PFSK-1 (cell line): Measurements from ENCODE around the gene C13orf42.

ENCODE experiments used
- FOXP2 ChIP-seq: optimal IDR thresholded peaks from 2 replicates; pipeline ENCODE3; 2011; ENCODE audit warnings: borderline replicate concordance, control low read depth, inconsistent platforms; ENCODE audit not compliant: insufficient read depth; ENCODE audit errors: extremely low read length, extremely low read depth
- POLR2AphosphoS5 ChIP-seq: IDR thresholded peaks from 2 replicates; pipeline ENCODE4 v1.6.1; 2012; ENCODE audit warnings: low read depth, mild to moderate bottlenecking, control low read depth, low read length, moderate library complexity
- REST ChIP-seq, 2 experiments: IDR thresholded peaks; 2 replicates each; pipeline versions ENCODE4 v1.6.1 to v1.8.0; 2011 to 2012; ENCODE audit warnings: low read depth in 2 of 2, low read length in 2 of 2, control low read depth in 1 of 2, inconsistent platforms in 1 of 2, mild to moderate bottlenecking in 1 of 2, moderate library complexity in 1 of 2; ENCODE audit not compliant: insufficient read depth in 1 of 2
- SIN3A ChIP-seq: IDR thresholded peaks from 2 replicates; pipeline ENCODE4 v1.6.1; 2012; ENCODE audit warnings: mild to moderate bottlenecking, low read length, moderate library complexity, borderline replicate concordance; ENCODE audit not compliant: insufficient read depth
- TAF1 ChIP-seq: IDR thresholded peaks from 2 replicates; pipeline ENCODE4 v1.6.1; 2012; ENCODE audit warnings: low read length, control low read depth, borderline replicate concordance; ENCODE audit not compliant: insufficient read depth

The C13orf42 gene

DNA sequence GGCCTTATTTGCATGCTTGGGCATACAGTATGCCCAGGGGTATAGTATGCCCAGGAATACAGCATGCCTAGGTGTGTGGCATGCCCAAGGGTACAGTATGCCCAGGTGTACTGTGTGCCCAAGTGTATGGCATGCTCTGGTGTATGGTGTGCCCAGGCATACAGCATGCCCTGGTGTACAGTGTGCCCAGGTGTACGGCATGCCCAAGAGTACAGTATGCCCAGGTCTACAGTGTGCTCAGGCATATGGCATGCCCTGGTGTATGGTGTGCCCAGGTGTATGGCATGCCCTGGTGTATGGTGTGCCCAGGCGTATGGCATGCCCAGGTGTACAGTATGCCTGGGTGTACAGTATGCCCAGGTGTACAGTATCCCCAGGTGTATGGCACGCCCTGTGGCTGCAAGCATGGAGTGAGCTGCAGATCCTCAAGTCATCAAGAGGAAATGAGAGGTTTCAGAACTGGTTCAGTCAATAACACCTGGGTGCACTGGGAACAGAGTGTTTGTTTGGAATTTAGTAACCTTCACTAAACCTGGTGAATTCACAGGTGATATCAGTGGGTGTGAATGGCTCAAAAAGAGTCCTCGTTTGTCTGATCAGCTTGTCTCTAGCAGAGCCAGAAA is 7.8 kb upstream of the C13orf42 start:
- TF ChIP-seq FOXP2 (no peak), POLR2AphosphoS5 (no peak), REST (IDR thresholded peaks at IDR 0.05; ENCODE audit: insufficient read depth in 1 of 2, low read depth in 2 of 2, low read length in 2 of 2) (no peak), TAF1 (no peak), SIN3A (no peak)

DNA sequence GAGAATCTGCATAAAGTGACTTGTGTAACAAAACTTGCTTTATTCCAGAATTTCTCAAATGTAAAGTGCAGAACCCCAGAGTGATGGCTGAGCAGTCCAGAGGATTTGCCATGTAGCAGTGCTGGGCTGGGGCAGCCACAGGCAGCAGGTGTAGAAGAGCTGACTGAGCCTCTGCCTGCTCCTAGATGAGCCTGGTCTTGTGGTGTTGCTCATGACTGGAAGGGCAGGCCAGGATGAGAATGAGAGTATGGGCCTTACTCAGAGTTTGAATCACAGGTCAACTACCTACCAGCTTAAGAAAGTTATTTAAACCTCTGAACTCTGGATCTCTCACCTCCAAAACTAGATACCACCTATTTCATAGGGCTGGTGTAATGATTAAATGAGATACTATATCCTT is 2.9 kb upstream of the C13orf42 start:
- no peak for TF ChIP-seq REST (IDR thresholded peaks at IDR 0.05; ENCODE audit: insufficient read depth in 1 of 2, low read depth in 2 of 2, low read length in 2 of 2)
- TF ChIP-seq FOXP2: no peak
- TF ChIP-seq TAF1: no peak
- no peak for TF ChIP-seq SIN3A
- TF ChIP-seq POLR2AphosphoS5: no peak

DNA sequence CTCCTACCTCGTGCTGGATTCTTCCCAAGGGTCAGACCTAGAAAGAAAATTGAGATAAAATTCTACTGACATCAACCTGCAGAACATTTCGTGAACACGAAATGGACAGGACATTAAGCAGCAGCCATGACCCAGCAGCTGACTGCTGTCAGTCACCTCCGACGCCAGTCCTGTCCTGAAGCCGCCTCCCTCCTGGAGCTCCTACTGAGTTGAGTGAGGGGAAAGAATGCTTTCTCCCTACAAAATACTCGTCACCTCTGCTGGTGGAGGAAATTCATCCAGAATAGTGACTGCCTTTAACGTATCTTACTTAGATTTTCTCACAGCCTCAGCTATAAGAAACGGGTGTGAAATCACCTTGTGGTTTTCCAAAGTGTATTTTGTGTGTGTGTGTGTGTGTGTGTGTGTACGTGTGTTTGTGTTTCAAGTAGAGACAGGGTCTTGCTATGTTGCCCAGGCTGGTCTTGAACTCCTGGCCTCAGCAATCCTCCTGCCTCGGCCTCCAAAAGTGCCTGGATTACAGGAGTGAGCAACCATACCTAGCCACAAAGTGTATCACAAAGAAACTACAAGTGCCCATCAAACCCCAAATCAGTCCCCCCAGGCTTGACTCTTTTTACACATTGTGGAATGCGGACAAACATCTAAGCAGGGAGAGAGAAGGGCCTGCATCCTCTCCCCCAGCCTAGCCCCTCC is 2.3 kb upstream of the C13orf42 start:
- TF ChIP-seq SIN3A: no peak
- TF ChIP-seq REST (IDR thresholded peaks at IDR 0.05; ENCODE audit: insufficient read depth in 1 of 2, low read depth in 2 of 2, low read length in 2 of 2): no peak
- TF ChIP-seq POLR2AphosphoS5: no peak
- no peak for TF ChIP-seq FOXP2
- TF ChIP-seq TAF1: no peak

DNA sequence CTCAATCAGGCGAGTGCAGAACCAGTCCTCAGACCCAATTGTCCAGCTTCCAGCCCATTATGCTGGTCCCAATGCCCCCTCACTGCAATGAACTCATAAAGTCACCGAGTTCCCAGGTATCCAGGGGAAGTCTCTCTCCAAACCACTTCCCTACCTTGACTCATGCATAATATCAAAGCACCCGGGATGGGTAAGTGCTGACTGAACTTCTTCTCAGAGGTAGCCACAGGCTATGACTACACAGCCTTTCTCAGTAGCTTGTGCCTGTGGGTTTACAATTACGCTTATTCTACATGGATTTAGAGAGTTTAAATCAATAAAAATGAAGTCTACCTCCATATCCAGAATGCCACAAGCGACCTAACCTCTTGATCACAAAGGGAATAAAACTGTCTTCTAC is 1.7 kb upstream of the C13orf42 start:
- no peak for TF ChIP-seq TAF1
- TF ChIP-seq SIN3A: no peak
- TF ChIP-seq FOXP2: no peak
- TF ChIP-seq REST (IDR thresholded peaks at IDR 0.05; ENCODE audit: insufficient read depth in 1 of 2, low read depth in 2 of 2, low read length in 2 of 2): no peak
- no peak for TF ChIP-seq POLR2AphosphoS5
